ENCODE data around the gene MX2. TPM values are rescaled to one million over a fixed set of nuclear protein-coding genes. Genes with fewer than 3 reads are reported as not detected.

Gene MX2
- total and polyA plus RNA-seq, 5 donors from 2014 or later = 34.8 to 119 (median 49.2) TPM

DNA sequence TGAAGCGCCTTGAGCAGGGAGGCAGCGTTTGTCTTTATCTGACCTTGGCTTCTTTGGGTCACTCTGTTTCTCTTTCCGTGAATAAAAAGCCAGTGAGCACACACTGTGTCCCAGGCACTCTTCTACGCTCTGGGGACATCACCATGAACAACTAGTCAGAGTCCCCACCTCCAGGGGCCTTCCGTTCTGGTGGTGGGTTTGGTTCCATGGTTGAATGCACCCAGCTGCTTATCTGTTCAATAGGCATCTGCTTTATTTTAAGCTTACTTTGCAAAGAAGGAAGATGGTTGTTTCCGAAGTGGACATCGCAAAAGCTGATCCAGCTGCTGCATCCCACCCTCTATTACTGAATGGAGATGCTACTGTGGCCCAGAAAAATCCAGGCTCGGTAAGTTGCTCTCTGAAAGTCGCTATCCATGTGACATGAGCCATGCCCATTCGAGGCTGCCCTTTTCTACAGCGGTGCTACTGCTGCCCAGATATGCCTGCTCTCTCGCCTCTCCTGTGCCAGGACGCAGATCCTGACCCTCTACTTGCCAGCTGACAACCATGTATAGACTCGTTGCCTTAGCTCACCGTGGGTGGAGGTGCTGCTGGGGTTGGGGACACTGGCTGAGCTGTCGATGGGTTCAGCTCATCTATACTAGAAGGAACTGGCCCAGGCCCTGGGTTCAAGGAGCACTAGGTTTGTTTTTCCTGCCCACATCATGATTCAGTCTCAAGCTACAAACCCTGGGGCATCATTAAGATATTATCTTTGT, 70.1 kb downstream of the MX2 start:
- H3K27me3 Mint-ChIP-seq = no peaks in the 10 kb centered on the region
- H3K4me1 ChIP-seq (ENCODE audit: control insufficient read depth, insufficient read depth, low read length, poor library complexity, severe bottlenecking) = peaks cover 9% of the 10 kb centered on the region
- ATAC-seq (ENCODE audit: low read depth in 2 of 2) (peak in 1 of 2 donors; percentile 23), DNase-seq (no peak)
- peaks cover 71% of the 10 kb centered on the region for H3K36me3 Mint-ChIP-seq
- H3K27ac ChIP-seq (ENCODE audit: insufficient read depth, low read length, poor library complexity, severe bottlenecking) = no peak overlapping the region
- peaks cover 0 to 11% (median 2%) of the 10 kb centered on the region in 7 donors for H3K9me3 Mint-ChIP-seq
- peak overlapping the region in 1 of 3 donors; percentile 53 for H3K27ac Mint-ChIP-seq
- H3K27me3 ChIP-seq (ENCODE audit: control insufficient read depth, insufficient read depth, low read length) = no peaks in the 10 kb centered on the region
- H3K4me3 Mint-ChIP-seq = peak overlapping the region in 1 of 4 donors; percentile 21
- peaks cover 83% of the 10 kb centered on the region for H3K36me3 ChIP-seq (ENCODE audit: control insufficient read depth, insufficient read depth, low read length)
- no peak overlapping the region for H3K4me3 ChIP-seq (ENCODE audit: low read depth, low read length)
- H3K4me1 Mint-ChIP-seq = peaks cover 20 to 56% (median 38%) of the 10 kb centered on the region in 4 donors
- H3K9me3 ChIP-seq (ENCODE audit: control insufficient read depth in 2 of 2, low read length in 2 of 2) = peaks cover 11 to 18% of the 10 kb centered on the region in 2 experiments

DNA sequence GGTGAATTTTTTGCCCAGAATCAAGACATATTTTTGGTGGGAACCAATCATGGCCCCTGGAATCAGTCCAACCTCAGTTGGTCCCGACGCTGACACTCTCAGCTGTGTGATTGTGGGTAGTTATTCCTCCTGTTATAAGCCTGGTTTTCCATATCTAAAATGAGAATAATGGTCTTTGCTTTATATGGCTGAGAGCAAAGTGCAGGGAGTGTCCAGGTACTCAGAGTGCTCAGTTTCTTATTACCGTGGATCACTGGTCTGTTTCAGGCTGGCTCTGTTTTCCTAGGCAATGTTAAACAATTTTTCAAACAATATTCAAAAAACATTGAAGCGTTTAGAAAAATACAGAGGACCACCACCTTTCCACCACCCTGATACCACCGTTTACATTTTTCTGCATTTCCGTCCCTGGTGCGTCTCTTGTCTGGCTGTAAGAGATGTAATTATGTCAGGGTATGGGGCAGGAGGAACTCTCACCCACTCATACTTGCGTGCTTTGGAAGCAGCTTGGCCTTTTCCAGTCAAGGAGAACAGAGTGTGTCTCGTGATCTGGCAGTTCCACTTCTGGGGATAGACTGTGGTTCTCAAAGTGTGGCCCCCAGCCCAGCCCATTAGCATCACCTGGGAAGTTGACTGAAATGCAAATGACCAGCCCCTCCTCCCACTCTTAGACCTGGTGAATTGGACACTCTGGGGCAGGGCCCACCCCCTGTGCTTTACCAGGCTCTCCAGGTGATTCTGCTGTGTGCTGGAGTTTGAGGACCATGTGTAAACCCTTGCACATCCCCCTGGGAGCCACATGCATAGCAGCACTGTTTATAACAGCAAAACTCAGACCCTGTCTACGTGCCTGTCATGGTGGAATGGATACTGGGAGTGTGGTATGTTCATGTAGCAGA, 71.0 kb downstream of the MX2 start:
- H3K36me3 ChIP-seq (ENCODE audit: control insufficient read depth, insufficient read depth, low read length) = peaks cover 92% of the 10 kb centered on the region
- Mint-ChIP-seq H3K27me3 (no peaks in the 10 kb centered on the region), H3K36me3 (peaks cover 78% of the 10 kb centered on the region), H3K27ac (no peak overlapping the region), H3K4me3 (no peak overlapping the region), H3K9me3 (peaks cover 0 to 11% (median 2%) of the 10 kb centered on the region in 7 donors), H3K4me1 (peaks cover 23 to 47% (median 32%) of the 10 kb centered on the region in 4 donors)
- no peak overlapping the region for H3K4me3 ChIP-seq (ENCODE audit: low read depth, low read length)
- ATAC-seq (ENCODE audit: low read depth in 2 of 2) = no peak
- H3K27ac ChIP-seq (ENCODE audit: insufficient read depth, low read length, poor library complexity, severe bottlenecking) = no peak overlapping the region
- H3K9me3 ChIP-seq (ENCODE audit: control insufficient read depth in 2 of 2, low read length in 2 of 2) = peaks cover 11 to 18% of the 10 kb centered on the region in 2 experiments
- no peak for DNase-seq
- peaks cover 3% of the 10 kb centered on the region for H3K4me1 ChIP-seq (ENCODE audit: control insufficient read depth, insufficient read depth, low read length, poor library complexity, severe bottlenecking)
- no peaks in the 10 kb centered on the region for H3K27me3 ChIP-seq (ENCODE audit: control insufficient read depth, insufficient read depth, low read length)

DNA sequence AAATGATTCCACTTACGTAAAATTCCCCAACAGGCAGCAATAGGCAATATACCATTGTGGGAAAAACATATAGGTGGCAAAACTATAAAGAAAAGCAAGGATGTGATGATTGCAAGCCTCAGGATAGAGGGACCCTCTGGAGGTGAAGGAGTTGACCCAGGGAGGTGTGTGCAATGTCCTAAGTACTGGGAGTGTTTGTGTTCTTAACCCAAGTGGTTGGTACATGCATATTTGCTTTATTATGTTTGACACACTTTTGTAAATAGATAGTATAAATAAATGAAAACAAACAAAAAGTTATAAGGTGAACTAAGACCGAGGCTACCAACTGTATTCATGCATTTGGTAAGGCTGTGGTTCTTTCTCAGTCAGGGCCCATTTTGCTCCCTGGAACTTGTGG, 71.7 kb downstream of the MX2 start:
- peaks cover 81% of the 10 kb centered on the region for H3K36me3 Mint-ChIP-seq
- no peak overlapping the region for H3K27ac Mint-ChIP-seq
- H3K4me1 Mint-ChIP-seq = peaks cover 20 to 40% (median 26%) of the 10 kb centered on the region in 4 donors
- Histone ChIP-seq H3K4me3 (ENCODE audit: low read depth, low read length) (no peak overlapping the region), H3K36me3 (ENCODE audit: control insufficient read depth, insufficient read depth, low read length) (peaks cover 97% of the 10 kb centered on the region), H3K27me3 (ENCODE audit: control insufficient read depth, insufficient read depth, low read length) (no peaks in the 10 kb centered on the region), H3K4me1 (ENCODE audit: control insufficient read depth, insufficient read depth, low read length, poor library complexity, severe bottlenecking) (no peaks in the 10 kb centered on the region), H3K27ac (ENCODE audit: insufficient read depth, low read length, poor library complexity, severe bottlenecking) (no peak overlapping the region), H3K9me3 (ENCODE audit: control insufficient read depth in 2 of 2, low read length in 2 of 2) (peaks cover 11 to 18% of the 10 kb centered on the region in 2 experiments)
- H3K4me3 Mint-ChIP-seq = peak overlapping the region in 1 of 4 donors; percentile 38
- DNase-seq (no peak), ATAC-seq (ENCODE audit: low read depth in 2 of 2) (no peak)
- peaks cover 0 to 11% (median 2%) of the 10 kb centered on the region in 7 donors for H3K9me3 Mint-ChIP-seq
- H3K27me3 Mint-ChIP-seq = no peaks in the 10 kb centered on the region

DNA sequence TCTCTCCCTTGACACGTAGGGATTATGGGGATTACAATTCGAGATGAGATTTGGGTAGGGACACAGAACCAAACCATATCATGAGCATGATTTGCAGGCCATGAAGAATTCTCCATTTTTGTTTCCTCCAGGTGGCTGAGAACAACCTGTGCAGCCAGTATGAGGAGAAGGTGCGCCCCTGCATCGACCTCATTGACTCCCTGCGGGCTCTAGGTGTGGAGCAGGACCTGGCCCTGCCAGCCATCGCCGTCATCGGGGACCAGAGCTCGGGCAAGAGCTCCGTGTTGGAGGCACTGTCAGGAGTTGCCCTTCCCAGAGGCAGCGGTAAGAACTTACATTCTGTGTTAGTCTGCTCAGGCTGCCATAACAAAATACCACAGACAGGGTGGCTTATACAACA, 73.9 kb downstream of the MX2 start:
- no peak overlapping the region for H3K4me3 Mint-ChIP-seq
- no peak for DNase-seq

DNA sequence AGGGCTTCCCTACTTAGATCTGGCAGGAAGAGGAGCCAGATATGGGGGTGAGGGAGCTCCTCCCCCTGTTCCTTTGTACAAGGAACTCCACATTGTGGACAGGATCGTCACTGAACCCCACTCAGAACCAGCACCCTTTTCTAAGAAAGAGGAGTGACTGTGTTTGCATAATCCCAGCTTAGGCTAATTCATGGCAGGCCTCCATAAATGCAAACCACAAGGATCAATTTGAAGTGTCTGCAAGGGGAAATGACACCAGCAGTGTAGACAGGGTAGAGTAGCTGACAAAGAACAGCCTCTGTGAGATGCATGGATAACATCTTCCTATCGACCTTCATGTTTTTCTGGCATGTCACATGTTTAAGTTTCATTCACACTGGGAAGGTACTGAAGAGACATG, 75.9 kb downstream of the MX2 start:
- Histone ChIP-seq H3K9me3 (ENCODE audit: control insufficient read depth in 2 of 2, low read length in 2 of 2) (peaks cover 11 to 18% of the 10 kb centered on the region in 2 experiments), H3K27ac (ENCODE audit: insufficient read depth, low read length, poor library complexity, severe bottlenecking) (no peak overlapping the region), H3K27me3 (ENCODE audit: control insufficient read depth, insufficient read depth, low read length) (no peaks in the 10 kb centered on the region), H3K4me1 (ENCODE audit: control insufficient read depth, insufficient read depth, low read length, poor library complexity, severe bottlenecking) (no peaks in the 10 kb centered on the region), H3K4me3 (ENCODE audit: low read depth, low read length) (no peak overlapping the region), H3K36me3 (ENCODE audit: control insufficient read depth, insufficient read depth, low read length) (peaks cover 97% of the 10 kb centered on the region)
- Mint-ChIP-seq H3K27me3 (no peaks in the 10 kb centered on the region), H3K4me3 (no peak overlapping the region), H3K4me1 (peaks cover 9 to 21% (median 16%) of the 10 kb centered on the region in 4 donors), H3K36me3 (peaks cover 83% of the 10 kb centered on the region), H3K27ac (peak overlapping the region in 2 of 3 donors; percentile 28 to 69), H3K9me3 (peaks cover 0 to 11% (median 2%) of the 10 kb centered on the region in 7 donors)
- no peak for ATAC-seq (ENCODE audit: low read depth in 2 of 2)
- no peak for DNase-seq

More for the DNA sequence above, 73.9 kb downstream of the MX2 start:
- no peak for ATAC-seq (ENCODE audit: low read depth in 2 of 2)
- Histone ChIP-seq H3K4me3 (ENCODE audit: low read depth, low read length) (no peak overlapping the region), H3K27me3 (ENCODE audit: control insufficient read depth, insufficient read depth, low read length) (no peaks in the 10 kb centered on the region), H3K4me1 (ENCODE audit: control insufficient read depth, insufficient read depth, low read length, poor library complexity, severe bottlenecking) (no peaks in the 10 kb centered on the region), H3K9me3 (ENCODE audit: control insufficient read depth in 2 of 2, low read length in 2 of 2) (peaks cover 11 to 18% of the 10 kb centered on the region in 2 experiments), H3K36me3 (ENCODE audit: control insufficient read depth, insufficient read depth, low read length) (peaks cover 96% of the 10 kb centered on the region), H3K27ac (ENCODE audit: insufficient read depth, low read length, poor library complexity, severe bottlenecking) (no peak overlapping the region)
- Mint-ChIP-seq H3K9me3 (peaks cover 0 to 11% (median 2%) of the 10 kb centered on the region in 7 donors), H3K27me3 (no peaks in the 10 kb centered on the region), H3K27ac (no peak overlapping the region), H3K36me3 (peaks cover 87% of the 10 kb centered on the region), H3K4me1 (peaks cover 9 to 21% (median 17%) of the 10 kb centered on the region in 4 donors)

DNA sequence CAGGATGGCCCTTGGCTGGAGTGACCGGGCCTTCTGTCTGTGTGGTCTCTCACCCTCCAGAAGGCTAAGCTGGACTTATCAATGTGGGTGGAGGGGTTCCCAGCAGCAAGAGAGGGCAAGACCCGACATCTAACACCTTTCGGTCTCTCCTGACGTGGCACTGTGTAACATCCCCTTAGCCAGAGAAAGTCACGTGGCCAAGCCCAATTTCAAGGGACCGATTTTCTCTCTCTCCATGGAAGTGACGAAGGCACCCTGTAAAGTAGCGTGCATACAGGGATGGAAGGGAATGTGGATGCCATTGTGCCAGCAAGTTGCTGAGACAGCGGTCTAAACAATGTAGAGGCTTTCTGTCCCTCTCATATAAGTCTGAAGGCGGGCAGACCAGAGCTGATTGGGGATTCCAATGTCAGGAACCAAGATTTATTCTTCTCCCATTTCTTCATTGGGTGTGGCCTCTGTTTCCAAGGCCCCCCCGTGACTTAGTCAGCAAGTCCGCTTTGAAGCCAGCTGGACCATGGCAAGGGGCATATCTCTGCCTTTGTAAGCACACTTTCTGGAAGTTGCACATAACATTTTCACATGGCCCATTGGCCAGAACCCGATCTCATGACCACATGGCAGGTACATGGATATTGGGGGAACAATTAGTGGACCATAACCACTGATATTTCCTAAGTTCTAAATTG, 76.7 kb downstream of the MX2 start:
- no peak for DNase-seq

DNA sequence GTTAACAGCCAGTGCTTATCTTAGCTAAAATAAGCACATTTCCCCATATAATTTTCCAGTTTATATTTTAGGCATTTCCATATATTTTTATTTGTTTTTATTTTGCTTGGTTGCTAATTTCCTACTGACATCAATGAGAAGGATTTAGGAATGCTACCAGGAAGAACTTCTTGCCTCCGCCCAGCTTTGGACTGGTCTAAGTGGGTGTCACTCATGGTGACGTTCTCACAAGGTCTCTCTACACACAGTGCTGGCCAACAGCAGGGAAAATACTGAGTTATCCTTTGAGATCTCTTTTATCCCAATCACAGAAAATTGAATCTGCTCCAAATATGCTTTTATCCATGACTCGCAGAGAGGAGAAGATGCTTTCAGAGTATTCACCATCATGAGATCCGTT, 77.4 kb downstream of the MX2 start:
- Histone ChIP-seq H3K36me3 (ENCODE audit: control insufficient read depth, insufficient read depth, low read length) (peaks cover 93% of the 10 kb centered on the region), H3K4me3 (ENCODE audit: low read depth, low read length) (no peak overlapping the region), H3K9me3 (ENCODE audit: control insufficient read depth in 2 of 2, low read length in 2 of 2) (peaks cover 7 to 9% of the 10 kb centered on the region in 2 experiments), H3K27me3 (ENCODE audit: control insufficient read depth, insufficient read depth, low read length) (no peaks in the 10 kb centered on the region), H3K27ac (ENCODE audit: insufficient read depth, low read length, poor library complexity, severe bottlenecking) (no peak overlapping the region), H3K4me1 (ENCODE audit: control insufficient read depth, insufficient read depth, low read length, poor library complexity, severe bottlenecking) (no peaks in the 10 kb centered on the region)
- no peaks in the 10 kb centered on the region for H3K27me3 Mint-ChIP-seq
- peaks cover 81% of the 10 kb centered on the region for H3K36me3 Mint-ChIP-seq
- H3K4me1 Mint-ChIP-seq = peaks cover 9 to 13% (median 10%) of the 10 kb centered on the region in 4 donors
- DNase-seq (no peak), ATAC-seq (ENCODE audit: low read depth in 2 of 2) (no peak)
- peak overlapping the region in 2 of 3 donors; percentile 42 to 83 for H3K27ac Mint-ChIP-seq
- H3K9me3 Mint-ChIP-seq = peaks cover 0 to 11% (median 2%) of the 10 kb centered on the region in 7 donors
- no peak overlapping the region for H3K4me3 Mint-ChIP-seq

More for the DNA sequence above, 76.7 kb downstream of the MX2 start:
- peaks cover 83% of the 10 kb centered on the region for H3K36me3 Mint-ChIP-seq
- Histone ChIP-seq H3K9me3 (ENCODE audit: control insufficient read depth in 2 of 2, low read length in 2 of 2) (peaks cover 11 to 15% of the 10 kb centered on the region in 2 experiments), H3K27me3 (ENCODE audit: control insufficient read depth, insufficient read depth, low read length) (no peaks in the 10 kb centered on the region), H3K4me3 (ENCODE audit: low read depth, low read length) (no peak overlapping the region), H3K4me1 (ENCODE audit: control insufficient read depth, insufficient read depth, low read length, poor library complexity, severe bottlenecking) (no peaks in the 10 kb centered on the region), H3K27ac (ENCODE audit: insufficient read depth, low read length, poor library complexity, severe bottlenecking) (no peak overlapping the region), H3K36me3 (ENCODE audit: control insufficient read depth, insufficient read depth, low read length) (peaks cover 97% of the 10 kb centered on the region)
- H3K27me3 Mint-ChIP-seq = no peaks in the 10 kb centered on the region
- peaks cover 9 to 15% (median 12%) of the 10 kb centered on the region in 4 donors for H3K4me1 Mint-ChIP-seq
- H3K27ac Mint-ChIP-seq = peak overlapping the region in 1 of 3 donors; percentile 36
- peaks cover 0 to 11% (median 2%) of the 10 kb centered on the region in 7 donors for H3K9me3 Mint-ChIP-seq
- ATAC-seq (ENCODE audit: low read depth in 2 of 2) = no peak
- no peak overlapping the region for H3K4me3 Mint-ChIP-seq

Data from CD4-positive, CD25-positive, alpha-beta regulatory T cell (primary cell).